Prostate gland (tissue), 2 donors: Measurements from ENCODE around the gene SGO1. TPM values are rescaled to one million over a fixed set of nuclear protein-coding genes. Genes with fewer than 3 reads are reported as not detected.
"Not testable (repeated sequence)": the region's sequence is repeated elsewhere in the genome, so short reads cannot be mapped to it uniquely, and the experiment has no call there.

Experiments
- DNase-seq: peaks from one replicate; pipeline ENCODE4 v3.0.0-alpha.2; 2019; ENCODE audit warnings: low spot score
- H3K27ac ChIP-seq, 2 donors: fragments of 200-600 bp; sonication (generic); 2 replicates each; pipeline ENCODE4 v1.5.1; 2017 to 2019
- H3K27me3 ChIP-seq: fragments of 200-600 bp; sonication (generic); replicated peaks from 2 replicates; pipeline ENCODE4 v1.5.1; 2019; ENCODE audit not compliant: insufficient read depth
- H3K36me3 ChIP-seq, 2 donors: fragments of 200-600 bp; sonication (generic); 1 replicate in 1 of 2; 2 replicates in 1 of 2; pipeline versions ENCODE4 v1.5.1 to v1.8.1; 2017 to 2019
- H3K4me1 ChIP-seq: fragments of 200-600 bp; sonication (generic); replicated peaks from 2 replicates; pipeline ENCODE4 v1.5.1; 2019
- H3K4me3 ChIP-seq, 2 donors: fragments of 200-600 bp; sonication (generic); 2 replicates each; pipeline ENCODE4 v1.5.1; 2017 to 2019
- H3K9me3 ChIP-seq: fragments of 200-600 bp; sonication (generic); 2 replicates; pipeline ENCODE4 v1.5.1; 2017
- CTCF ChIP-seq, 4 experiments: fragments of 200-600 bp in 2 of 4; fragments of 450-650 bp in 2 of 4; sonication (generic) in 2 of 4; IDR thresholded peaks; 1 replicate in 3 of 4; 2 replicates in 1 of 4; pipeline ENCODE4 v1.5.1; 2016 to 2019; ENCODE audit warnings: antibody characterized with exemption in 4 of 4, mild to moderate bottlenecking in 2 of 4, moderate library complexity in 2 of 4
- POLR2A ChIP-seq: fragments of 450-650 bp; IDR thresholded peaks from one replicate; pipeline ENCODE4 v1.6.1; 2016; ENCODE audit warnings: antibody characterized with exemption, mild to moderate bottlenecking
- POLR2AphosphoS5 ChIP-seq: sonication (generic); formaldehyde crosslinking; IDR thresholded peaks from one replicate; pipeline ENCODE4 v1.6.1; 2017; ENCODE audit warnings: antibody characterized with exemption
- WGBS: methylation state at CpG from one replicate; pipeline ENCODE4 v1.1.5; 2018; 5-methylcytosine and 5-hydroxymethylcytosine counted together
- intact Hi-C: fragments of 100-400 bp; cut with DNase I; formaldehyde crosslinking; loops from one replicate; pipeline ENCODE4 v1.14.2; 2022
- total RNA-seq, 2 donors: library from RNA; depleted of rRNA; stranded (reverse); fragments of >200 nt; gene quantifications; one replicate each; pipeline ENCODE4 v1.1.0, GENCODE V29; 2016

SGO1 gene
- total RNA-seq, 2 donors from 2014 or later, result 0.41 to 7.3 TPM

- Histone ChIP-seq H3K36me3 (no peaks in the 10 kb centered on the region), H3K27ac (no peak overlapping the region), H3K4me1 (no peaks in the 10 kb centered on the region), H3K9me3 (no peaks in the 10 kb centered on the region), H3K27me3 (no peaks in the 10 kb centered on the region), H3K4me3 (no peak overlapping the region)
- 86% methylated on average over 2 of the region's 2 CpGs for WGBS
- TF ChIP-seq CTCF (IDR thresholded peaks at IDR 0.05), result no peak
- no peak for TF ChIP-seq POLR2A
- no peak for TF ChIP-seq POLR2AphosphoS5
- intact Hi-C loops, result no loop called here
- DNase-seq, result no peak
These were observed 36.3 kb upstream of the SGO1 start for GRCh38 chr3:20222274-20222673.

GRCh38 chr3:20218215-20218614, 32.2 kb upstream of the SGO1 start:
- Histone ChIP-seq H3K9me3 (no peaks in the 10 kb centered on the region), H3K27ac (no peak overlapping the region), H3K4me1 (no peaks in the 10 kb centered on the region), H3K4me3 (no peak overlapping the region), H3K27me3 (no peaks in the 10 kb centered on the region), H3K36me3 (no peaks in the 10 kb centered on the region)
- WGBS, result 63% methylated on average over 3 of the region's 3 CpGs
- TF ChIP-seq CTCF (IDR thresholded peaks at IDR 0.05) (no peak), POLR2AphosphoS5 (no peak), POLR2A (no peak)
- intact Hi-C loops, result no loop called here
- no peak for DNase-seq

- H3K27me3 ChIP-seq, result no peaks in the 10 kb centered on the region
- intact Hi-C loops, result no loop called here
- no peaks in the 10 kb centered on the region for H3K4me1 ChIP-seq
- 94% methylated on average over 4 of the region's 4 CpGs for WGBS
- H3K27ac ChIP-seq, result no peak overlapping the region
- no peak overlapping the region for H3K4me3 ChIP-seq
- H3K36me3 ChIP-seq, result no peaks in the 10 kb centered on the region
- TF ChIP-seq POLR2AphosphoS5 (no peak), CTCF (IDR thresholded peaks at IDR 0.05) (no peak), POLR2A (no peak)
- no peaks in the 10 kb centered on the region for H3K9me3 ChIP-seq
- DNase-seq, result no peak
These were observed 29.6 kb upstream of the SGO1 start for GRCh38 chr3:20215636-20216035.

- DNase-seq, H3K27ac ChIP-seq, H3K36me3 ChIP-seq, intact Hi-C loops, H3K4me3 ChIP-seq, H3K9me3 ChIP-seq, H3K4me1 ChIP-seq, H3K27me3 ChIP-seq: not testable (repeated sequence)
- WGBS, result 82% methylated on average over 1 of the region's 1 CpG
These were observed 27.5 kb upstream of the SGO1 start for GRCh38 chr3:20213491-20213890.

- H3K27ac ChIP-seq, H3K4me3 ChIP-seq, H3K9me3 ChIP-seq, H3K27me3 ChIP-seq, H3K36me3 ChIP-seq, H3K4me1 ChIP-seq, intact Hi-C loops, DNase-seq: not testable (repeated sequence)
- WGBS, result 91% methylated on average over 2 of the region's 2 CpGs
These were observed 21.9 kb upstream of the SGO1 start for GRCh38 chr3:20207945-20208344.

GRCh38 chr3:20205898-20206297, 19.9 kb upstream of the SGO1 start:
- H3K4me1 ChIP-seq, H3K36me3 ChIP-seq, DNase-seq, H3K27me3 ChIP-seq, H3K27ac ChIP-seq, H3K4me3 ChIP-seq, H3K9me3 ChIP-seq, intact Hi-C loops: not testable (repeated sequence)

- Histone ChIP-seq H3K27me3 (no peaks in the 10 kb centered on the region), H3K36me3 (no peaks in the 10 kb centered on the region), H3K4me3 (no peak overlapping the region), H3K27ac (no peak overlapping the region), H3K4me1 (no peaks in the 10 kb centered on the region), H3K9me3 (no peaks in the 10 kb centered on the region)
- DNase-seq, result no peak
- intact Hi-C loops, result no loop called here
- no peak for TF ChIP-seq POLR2AphosphoS5
- TF ChIP-seq CTCF (IDR thresholded peaks at IDR 0.05), result no peak
- no peak for TF ChIP-seq POLR2A
These were observed 15.1 kb upstream of the SGO1 start for GRCh38 chr3:20201143-20201542.
